Measurements from ENCODE around the gene NCOA7. TPM values are rescaled to one million over a fixed set of nuclear protein-coding genes. Genes with fewer than 3 reads are reported as not detected.

NCOA7 gene
- total and polyA plus RNA-seq, 9 of the 15 experiments (the other 6 are each of a cell fraction or from before 2014, with no cell fraction given): 5.8 to 14.6 (median 9.3) TPM

GRCh38 chr6:125789576-125790357 lies 993 bp upstream of the NCOA7 start (continued):
- TF ChIP-seq NONO (IDR thresholded peaks at IDR 0.05; ENCODE audit: low read depth in 2 of 2, low read length in 1 of 2): 0 out of 4 replicates have a peak, but pooled peaks of 1 of the 2 experiments have one; percentile 25
- no peak for TF ChIP-seq EGR1 (conservative IDR thresholded peaks at IDR 0.05)
- TF ChIP-seq RBM39 (optimal IDR thresholded peaks at IDR 0.05; ENCODE audit: low read depth, low read length): peak; percentile 57
- no peak for TF ChIP-seq ZC3H4 (CRISPR knock-in tag; IDR thresholded peaks at IDR 0.05; ENCODE audit: borderline replicate concordance)
- no peak for TF ChIP-seq ZNF212 (CRISPR knock-in tag; IDR thresholded peaks at IDR 0.05)
- no peak for TF ChIP-seq NFE2L1 (tag; IDR thresholded peaks at IDR 0.05; ENCODE audit: borderline replicate concordance, low read depth)
- TF ChIP-seq SIN3A (IDR thresholded peaks at IDR 0.05; ENCODE audit: borderline replicate concordance in 2 of 2, control insufficient read depth in 1 of 2, low read depth in 2 of 2, low read length in 2 of 2): no peak
- TF ChIP-seq CBFA2T2 (conservative IDR thresholded peaks at IDR 0.05): peak; percentile 78
- TF ChIP-seq CBFB (CRISPR knock-in tag; IDR thresholded peaks at IDR 0.05): 0 out of 2 replicates have a peak, but pooled peaks have one; percentile 46
- TF ChIP-seq TBL1XR1 (IDR thresholded peaks at IDR 0.05; ENCODE audit: low read length in 2 of 2): peak in 1 of 2 experiments; percentile 0; a peak in 1 of 4 replicates
- no peak for TF ChIP-seq ZKSCAN8 (CRISPR knock-in tag; IDR thresholded peaks at IDR 0.05)
- TF ChIP-seq, protein P1, sequence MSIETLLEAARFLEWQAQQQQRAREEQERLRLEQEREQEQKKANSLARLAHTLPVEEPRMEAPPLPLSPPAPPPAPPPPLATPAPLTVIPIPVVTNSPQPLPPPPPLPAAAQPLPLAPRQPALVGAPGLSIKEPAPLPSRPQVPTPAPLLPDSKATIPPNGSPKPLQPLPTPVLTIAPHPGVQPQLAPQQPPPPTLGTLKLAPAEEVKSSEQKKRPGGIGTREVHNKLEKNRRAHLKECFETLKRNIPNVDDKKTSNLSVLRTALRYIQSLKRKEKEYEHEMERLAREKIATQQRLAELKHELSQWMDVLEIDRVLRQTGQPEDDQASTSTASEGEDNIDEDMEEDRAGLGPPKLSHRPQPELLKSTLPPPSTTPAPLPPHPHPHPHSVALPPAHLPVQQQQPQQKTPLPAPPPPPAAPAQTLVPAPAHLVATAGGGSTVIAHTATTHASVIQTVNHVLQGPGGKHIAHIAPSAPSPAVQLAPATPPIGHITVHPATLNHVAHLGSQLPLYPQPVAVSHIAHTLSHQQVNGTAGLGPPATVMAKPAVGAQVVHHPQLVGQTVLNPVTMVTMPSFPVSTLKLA (conservative IDR thresholded peaks at IDR 0.05): peak in 1 of 2 experiments; percentile 59; a peak in 1 of 4 replicates
- peak; percentile 99 for TF ChIP-seq HMBOX1 (IDR thresholded peaks at IDR 0.05)
- TF ChIP-seq, protein P2, sequence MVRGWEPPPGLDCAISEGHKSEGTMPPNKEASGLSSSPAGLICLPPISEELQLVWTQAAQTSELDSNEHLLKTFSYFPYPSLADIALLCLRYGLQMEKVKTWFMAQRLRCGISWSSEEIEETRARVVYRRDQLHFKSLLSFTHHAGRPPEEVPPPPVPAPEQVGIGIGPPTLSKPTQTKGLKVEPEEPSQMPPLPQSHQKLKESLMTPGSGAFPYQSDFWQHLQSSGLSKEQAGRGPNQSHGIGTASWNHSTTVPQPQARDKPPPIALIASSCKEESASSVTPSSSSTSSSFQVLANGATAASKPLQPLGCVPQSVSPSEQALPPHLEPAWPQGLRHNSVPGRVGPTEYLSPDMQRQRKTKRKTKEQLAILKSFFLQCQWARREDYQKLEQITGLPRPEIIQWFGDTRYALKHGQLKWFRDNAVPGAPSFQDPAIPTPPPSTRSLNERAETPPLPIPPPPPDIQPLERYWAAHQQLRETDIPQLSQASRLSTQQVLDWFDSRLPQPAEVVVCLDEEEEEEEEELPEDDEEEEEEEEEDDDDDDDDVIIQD (CRISPR knock-in tag; IDR thresholded peaks at IDR 0.05): no peak
- TF ChIP-seq PRPF4 (IDR thresholded peaks at IDR 0.05; ENCODE audit: insufficient read depth, low read depth, low read length, poor library complexity, severe bottlenecking): no peak
- TF ChIP-seq, protein P3, sequence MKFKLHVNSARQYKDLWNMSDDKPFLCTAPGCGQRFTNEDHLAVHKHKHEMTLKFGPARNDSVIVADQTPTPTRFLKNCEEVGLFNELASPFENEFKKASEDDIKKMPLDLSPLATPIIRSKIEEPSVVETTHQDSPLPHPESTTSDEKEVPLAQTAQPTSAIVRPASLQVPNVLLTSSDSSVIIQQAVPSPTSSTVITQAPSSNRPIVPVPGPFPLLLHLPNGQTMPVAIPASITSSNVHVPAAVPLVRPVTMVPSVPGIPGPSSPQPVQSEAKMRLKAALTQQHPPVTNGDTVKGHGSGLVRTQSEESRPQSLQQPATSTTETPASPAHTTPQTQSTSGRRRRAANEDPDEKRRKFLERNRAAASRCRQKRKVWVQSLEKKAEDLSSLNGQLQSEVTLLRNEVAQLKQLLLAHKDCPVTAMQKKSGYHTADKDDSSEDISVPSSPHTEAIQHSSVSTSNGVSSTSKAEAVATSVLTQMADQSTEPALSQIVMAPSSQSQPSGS (CRISPR knock-in tag; IDR thresholded peaks at IDR 0.05): no peak
- TF ChIP-seq HDAC1 (IDR thresholded peaks at IDR 0.05): peak in 1 of 2 experiments; percentile 59; a peak in 1 of 4 replicates
- peak; percentile 19; the same call in 1 of the 2 replicates for TF ChIP-seq L3MBTL2 (IDR thresholded peaks at IDR 0.05)
